ENCODE measurements around the gene BCL6B. TPM values are rescaled to one million over a fixed set of nuclear protein-coding genes. Genes with fewer than 3 reads are reported as not detected.

Gene BCL6B
- total and polyA plus RNA-seq, 2 of the 4 experiments (the other 2 are of a cell fraction), result not detected

DNA sequence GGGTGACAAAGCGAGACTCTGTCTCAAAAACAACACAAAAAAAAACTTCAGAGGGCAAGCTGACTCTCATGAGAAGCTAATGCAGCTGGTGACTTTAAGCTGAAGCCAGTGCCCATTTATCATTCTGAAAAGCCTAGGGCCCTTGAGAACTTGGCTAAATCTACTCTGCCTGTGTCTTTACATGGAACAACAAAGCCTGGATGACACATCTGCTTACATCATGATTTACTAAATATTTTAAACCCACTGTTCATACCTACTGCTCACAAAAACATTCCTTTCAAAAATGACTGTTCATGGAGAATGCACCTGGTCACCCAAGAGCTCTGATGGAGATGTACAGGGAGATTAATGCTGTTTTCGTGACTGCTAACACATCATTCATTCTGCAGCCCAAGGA, 33.1 kb upstream of the BCL6B start:
- no peak overlapping the region for H3K27ac ChIP-seq (ENCODE audit: insufficient read depth, low read length)
- H3K36me3 ChIP-seq (ENCODE audit: control insufficient read depth, insufficient read depth, low read length), result no peaks in the 10 kb centered on the region
- H4K91ac ChIP-seq (ENCODE audit: insufficient read depth, low read depth, low read length), result no peak overlapping the region
- no peak overlapping the region for H3K4me3 ChIP-seq (ENCODE audit: insufficient read depth, low read depth, low read length)
- H2BK5ac ChIP-seq (ENCODE audit: low read depth, low read length, poor library complexity, severe bottlenecking), result no peak overlapping the region
- no peaks in the 10 kb centered on the region for H3K4me1 ChIP-seq (ENCODE audit: control insufficient read depth, insufficient read depth, low read length)
- ATAC-seq (ENCODE audit: low read depth) (no peak), DNase-seq (no peak)
- no peak overlapping the region for H3K14ac ChIP-seq (replicated peaks; ENCODE audit: low read depth, low read length)
- H4K5ac ChIP-seq (ENCODE audit: low read depth, low read length), result no peak overlapping the region
- no peak overlapping the region for H4K8ac ChIP-seq (ENCODE audit: low read depth in 2 of 2, low read length in 2 of 2)
- ChIA-PET CTCF (no interaction called here), POLR2A (ENCODE audit: unreplicated experiment) (no interaction called here)
- no peak overlapping the region for H3K9ac ChIP-seq (ENCODE audit: low read depth, low read length)
- 40% methylated on average over 1 of the region's 2 CpGs; no CpG with 5 or more reads in 1 of the 2 experiments for WGBS, 2 experiments (ENCODE audit: extremely low coverage in 2 of 2, insufficient read length in 1 of 2)
- no peak overlapping the region for H2AK5ac ChIP-seq (ENCODE audit: low read depth, low read length)
- H2AFZ ChIP-seq (replicated peaks; ENCODE audit: low read length, poor library complexity), result no peak overlapping the region
- in situ Hi-C loops (cut with MboI; ENCODE audit: low sequenced_read_pairs), result no loop called here
- H3K4me2 ChIP-seq (ENCODE audit: low read depth, low read length), result no peak overlapping the region
- TF ChIP-seq CHD1 (IDR thresholded peaks at IDR 0.05; ENCODE audit: low read depth, low read length) (no peak), BHLHE40 (IDR thresholded peaks at IDR 0.05; ENCODE audit: low read depth, low read length) (no peak), USF2 (IDR thresholded peaks at IDR 0.05; ENCODE audit: low read depth, low read length) (no peak), MAZ (IDR thresholded peaks at IDR 0.05; ENCODE audit: borderline replicate concordance, low read depth, low read length) (no peak), NFE2L2 (IDR thresholded peaks at IDR 0.05; ENCODE audit: low read depth, low read length) (no peak), ELK1 (IDR thresholded peaks at IDR 0.05; ENCODE audit: borderline replicate concordance, low read depth, low read length) (no peak), FOS (IDR thresholded peaks at IDR 0.05; ENCODE audit: low read depth, low read length) (no peak), RCOR1 (IDR thresholded peaks at IDR 0.05; ENCODE audit: insufficient replicate concordance, low read length) (no peak), SMC3 (IDR thresholded peaks at IDR 0.05; ENCODE audit: low read depth, low read length) (no peak), CEBPB (IDR thresholded peaks at IDR 0.05; ENCODE audit: low read depth, low read length) (no peak), RAD21 (IDR thresholded peaks at IDR 0.05; ENCODE audit: low read length) (no peak), RFX5 (IDR thresholded peaks at IDR 0.05; ENCODE audit: low read depth, low read length) (no peak), POLR2A (IDR thresholded peaks at IDR 0.05; ENCODE audit: low read depth, low read length) (no peak), MXI1 (IDR thresholded peaks at IDR 0.05; ENCODE audit: borderline replicate concordance, low read depth, low read length) (no peak), MAFK (IDR thresholded peaks at IDR 0.05; ENCODE audit: low read depth, low read length) (no peak)
- TF ChIP-seq, protein P1, sequence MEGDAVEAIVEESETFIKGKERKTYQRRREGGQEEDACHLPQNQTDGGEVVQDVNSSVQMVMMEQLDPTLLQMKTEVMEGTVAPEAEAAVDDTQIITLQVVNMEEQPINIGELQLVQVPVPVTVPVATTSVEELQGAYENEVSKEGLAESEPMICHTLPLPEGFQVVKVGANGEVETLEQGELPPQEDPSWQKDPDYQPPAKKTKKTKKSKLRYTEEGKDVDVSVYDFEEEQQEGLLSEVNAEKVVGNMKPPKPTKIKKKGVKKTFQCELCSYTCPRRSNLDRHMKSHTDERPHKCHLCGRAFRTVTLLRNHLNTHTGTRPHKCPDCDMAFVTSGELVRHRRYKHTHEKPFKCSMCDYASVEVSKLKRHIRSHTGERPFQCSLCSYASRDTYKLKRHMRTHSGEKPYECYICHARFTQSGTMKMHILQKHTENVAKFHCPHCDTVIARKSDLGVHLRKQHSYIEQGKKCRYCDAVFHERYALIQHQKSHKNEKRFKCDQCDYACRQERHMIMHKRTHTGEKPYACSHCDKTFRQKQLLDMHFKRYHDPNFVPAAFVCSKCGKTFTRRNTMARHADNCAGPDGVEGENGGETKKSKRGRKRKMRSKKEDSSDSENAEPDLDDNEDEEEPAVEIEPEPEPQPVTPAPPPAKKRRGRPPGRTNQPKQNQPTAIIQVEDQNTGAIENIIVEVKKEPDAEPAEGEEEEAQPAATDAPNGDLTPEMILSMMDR (conservative IDR thresholded peaks at IDR 0.05; ENCODE audit: low read depth, low read length), result no peak
- H3K56ac ChIP-seq (ENCODE audit: extremely low read depth, insufficient read depth, low read length), result no peak overlapping the region
- H3K9me3 ChIP-seq (ENCODE audit: control insufficient read depth, insufficient read depth, low read length), result no peaks in the 10 kb centered on the region
- H3K4ac ChIP-seq (ENCODE audit: low read depth, low read length), result no peak overlapping the region
- H2BK120ac ChIP-seq (ENCODE audit: low read depth, low read length), result no peak overlapping the region
- dilution Hi-C loops (cut with HindIII; ENCODE audit: low sequenced_read_pairs, unreplicated experiment), result no loop called here
- no peak overlapping the region for H2BK15ac ChIP-seq (ENCODE audit: low read depth, low read length)
- intact Hi-C loops (cut with micrococcal nuclease), result no loop called here
- H3K27me3 ChIP-seq (ENCODE audit: control insufficient read depth, insufficient read depth, low read length), result no peaks in the 10 kb centered on the region; the same call in 1 of the 2 replicates
- no peak overlapping the region for H2AK9ac ChIP-seq (replicated peaks; ENCODE audit: low read depth, low read length, poor library complexity)
- H3K9me1 ChIP-seq (ENCODE audit: insufficient read depth, low read length), result no peaks in the 10 kb centered on the region
- no peak overlapping the region for H2BK20ac ChIP-seq (ENCODE audit: low read depth, low read length)
- BruUV-seq (replicated peaks), result no TSS peak
- H3K18ac ChIP-seq (ENCODE audit: low read depth, low read length), result no peak overlapping the region
- H3K23ac ChIP-seq (ENCODE audit: low read depth, low read length), result no peak overlapping the region
- no peaks in the 10 kb centered on the region; the same call in 1 of the 2 replicates for H4K20me1 ChIP-seq (ENCODE audit: insufficient read depth, low read length)
- H3K79me1 ChIP-seq (ENCODE audit: low read depth in 1 of 2, low read length in 2 of 2), result no peaks in the 10 kb centered on the region
